Measurements from ENCODE around the gene SYT7.

- TF ChIP-seq CTCF (IDR thresholded peaks at IDR 0.05; ENCODE audit: low read depth, low read length) (no peak), POLR2A (IDR thresholded peaks at IDR 0.05; ENCODE audit: extremely low read depth, insufficient read length) (no peak), MAX (IDR thresholded peaks at IDR 0.05; ENCODE audit: low read depth, low read length) (no peak), MYC (IDR thresholded peaks at IDR 0.05; ENCODE audit: low read depth, low read length) (no peak)
These were observed 33.0 kb upstream of the SYT7 start for GRCh38 chr11:61613870-61614269.

All from NB4 (cell line).